HepG2 (cell line): ENCODE results near the gene PRPSAP1. TPM values are rescaled to one million over a fixed set of nuclear protein-coding genes. Genes with fewer than 3 reads are reported as not detected.

Experiments
- CHD4 ChIP-seq: fragments of 200-600 bp; sonication (generic); IDR thresholded peaks from 2 replicates; pipeline ENCODE4 v1.7.0; 2017; ENCODE audit warnings: mild to moderate bottlenecking, low read length, borderline replicate concordance
- DNMT1 ChIP-seq: sonication (generic); formaldehyde crosslinking; IDR thresholded peaks from 2 replicates; pipeline ENCODE4 v1.5.1; 2020; ENCODE audit warnings: mild to moderate bottlenecking, missing genetic modification reagents
- ETV6 ChIP-seq: sonication (generic); formaldehyde crosslinking; conservative IDR thresholded peaks from 2 replicates; pipeline ENCODE4 v1.4.0; 2020; ENCODE audit warnings: missing genetic modification reagents
- GTF3A ChIP-seq: sonication (generic); formaldehyde crosslinking; conservative IDR thresholded peaks from 2 replicates; pipeline ENCODE4 v1.4.0; 2020; ENCODE audit warnings: mild to moderate bottlenecking, missing genetic modification reagents
- HMG20B ChIP-seq: conservative IDR thresholded peaks from 2 replicates; pipeline ENCODE4 v1.6.1; 2016; ENCODE audit warnings: missing genetic modification reagents, missing compliant biosample characterization
- KDM6A ChIP-seq: IDR thresholded peaks from 2 replicates; pipeline ENCODE4 v1.6.1; 2016; ENCODE audit warnings: low read depth
- TMF1 ChIP-seq: sonication (generic); formaldehyde crosslinking; IDR thresholded peaks from 2 replicates; pipeline ENCODE4 v1.8.1; 2022; ENCODE audit warnings: low read depth, missing genetic modification reagents
- XBP1 ChIP-seq: sonication (generic); formaldehyde crosslinking; IDR thresholded peaks from 2 replicates; pipeline ENCODE4 v1.5.0; 2020; ENCODE audit warnings: missing genetic modification reagents
- ZNF224 ChIP-seq: sonication (generic); formaldehyde crosslinking; IDR thresholded peaks from 2 replicates; pipeline ENCODE4 v1.5.0; 2020; ENCODE audit warnings: mild to moderate bottlenecking, missing genetic modification reagents
- ZNF317 ChIP-seq: sonication (generic); formaldehyde crosslinking; IDR thresholded peaks from 2 replicates; pipeline ENCODE4 v1.5.0; 2020; ENCODE audit warnings: mild to moderate bottlenecking, missing genetic modification reagents
- ZNF75D ChIP-seq: sonication (generic); formaldehyde crosslinking; IDR thresholded peaks from 2 replicates; pipeline ENCODE4 v1.8.1; 2023; ENCODE audit warnings: missing genetic modification reagents, mild to moderate bottlenecking, borderline replicate concordance
- ZNF790 ChIP-seq: sonication (generic); formaldehyde crosslinking; IDR thresholded peaks from 2 replicates; pipeline ENCODE4 v1.8.0; 2022; ENCODE audit warnings: missing genetic modification reagents, mild to moderate bottlenecking, borderline replicate concordance
- polyA plus RNA-seq, 8 experiments: library from polyadenylated mRNA; depleted of rRNA in 3 of 8; stranded (reverse) in 7 of 8; unstranded in 1 of 8; fragments of >200 nt; fragmentation: Illumina TruSeq in 4 of 8; extraction: Trizol in 4 of 8; gene quantifications; 2 replicates each; pipeline versions ENCODE4 v1.2.1 to v1.2.3, GENCODE V29; 2011 to 2016; ENCODE audit warnings: low read depth in 4 of 8, missing spikeins in 1 of 8, mixed read lengths in 1 of 8; ENCODE audit not compliant: insufficient read depth in 1 of 8
- total RNA-seq, 5 experiments: library from RNA; depleted of rRNA; stranded (reverse); fragments of >200 nt; fragmentation: Illumina TruSeq; extraction: Trizol; gene quantifications; 2 replicates each; pipeline ENCODE4 v1.2.3, GENCODE V29; 2016; ENCODE audit warnings: low read depth in 1 of 5
- TF ChIP-seq, protein P1 (sequence below): sonication (generic); formaldehyde crosslinking; IDR thresholded peaks from 2 replicates; pipeline ENCODE4 v1.4.0; 2020; ENCODE audit warnings: missing genetic modification reagents, borderline replicate concordance
- TF ChIP-seq, protein P2 (sequence below): sonication (generic); formaldehyde crosslinking; IDR thresholded peaks from 2 replicates; pipeline ENCODE4 v1.5.1; 2020; ENCODE audit warnings: mild to moderate bottlenecking, missing genetic modification reagents
- TF ChIP-seq, protein P3 (sequence below): sonication (generic); formaldehyde crosslinking; IDR thresholded peaks from 2 replicates; pipeline ENCODE4 v1.8.1; 2023; ENCODE audit warnings: mild to moderate bottlenecking, missing genetic modification reagents
- TF ChIP-seq, protein P4 (sequence below): IDR thresholded peaks from 2 replicates; pipeline ENCODE4 v1.6.1; 2016; ENCODE audit warnings: mild to moderate bottlenecking
- TF ChIP-seq, protein P5 (sequence below): sonication (generic); formaldehyde crosslinking; IDR thresholded peaks from 2 replicates; pipeline ENCODE4 v1.4.0; 2020; ENCODE audit warnings: missing genetic modification reagents, borderline replicate concordance

PRPSAP1 gene
- total and polyA plus RNA-seq, 2 of the 13 experiments (the other 11 are each of a cell fraction or from before 2014, with no cell fraction given): 91.1 to 314 TPM

DNA sequence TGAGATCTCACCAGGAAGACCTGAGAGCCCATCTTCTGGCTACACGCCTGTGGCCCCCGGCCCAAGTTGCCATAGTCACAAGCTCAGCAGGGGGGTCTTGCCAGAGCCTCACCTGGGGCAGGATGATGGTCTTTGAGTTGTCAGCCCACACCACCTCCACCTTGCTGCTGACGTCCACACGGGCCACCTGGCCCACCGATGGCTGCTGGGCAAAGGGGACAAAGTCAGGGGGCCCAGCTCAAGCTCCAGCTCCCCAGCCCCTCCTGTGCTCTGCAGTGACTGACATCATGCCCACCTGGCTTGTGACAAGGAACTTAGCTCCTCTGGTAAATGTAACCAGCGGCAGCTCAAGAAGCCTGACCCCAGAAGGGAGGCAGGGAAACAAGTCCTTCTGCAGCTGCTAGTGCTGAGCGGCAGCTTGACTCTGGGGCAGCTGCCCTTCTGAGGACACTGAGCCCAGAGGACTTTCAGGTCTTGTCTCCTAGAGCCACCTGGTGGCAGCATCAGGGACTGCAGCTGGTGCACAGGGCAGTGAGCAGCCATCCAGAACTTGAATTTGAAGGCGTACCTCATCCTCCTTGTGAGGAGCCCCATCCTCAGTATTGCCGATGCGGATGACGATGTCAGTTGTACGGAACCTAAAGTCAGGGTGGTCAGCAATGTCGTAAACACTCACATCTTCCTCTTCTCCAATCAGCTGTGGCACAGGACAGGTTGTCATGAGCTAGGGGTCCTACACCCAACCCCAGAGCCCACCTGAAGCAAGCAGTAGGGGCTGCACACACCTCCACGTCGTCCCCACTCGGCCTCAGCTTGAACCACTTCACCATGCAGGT, 44.2 kb upstream of the PRPSAP1 start (continued):
- TF ChIP-seq, protein P1, sequence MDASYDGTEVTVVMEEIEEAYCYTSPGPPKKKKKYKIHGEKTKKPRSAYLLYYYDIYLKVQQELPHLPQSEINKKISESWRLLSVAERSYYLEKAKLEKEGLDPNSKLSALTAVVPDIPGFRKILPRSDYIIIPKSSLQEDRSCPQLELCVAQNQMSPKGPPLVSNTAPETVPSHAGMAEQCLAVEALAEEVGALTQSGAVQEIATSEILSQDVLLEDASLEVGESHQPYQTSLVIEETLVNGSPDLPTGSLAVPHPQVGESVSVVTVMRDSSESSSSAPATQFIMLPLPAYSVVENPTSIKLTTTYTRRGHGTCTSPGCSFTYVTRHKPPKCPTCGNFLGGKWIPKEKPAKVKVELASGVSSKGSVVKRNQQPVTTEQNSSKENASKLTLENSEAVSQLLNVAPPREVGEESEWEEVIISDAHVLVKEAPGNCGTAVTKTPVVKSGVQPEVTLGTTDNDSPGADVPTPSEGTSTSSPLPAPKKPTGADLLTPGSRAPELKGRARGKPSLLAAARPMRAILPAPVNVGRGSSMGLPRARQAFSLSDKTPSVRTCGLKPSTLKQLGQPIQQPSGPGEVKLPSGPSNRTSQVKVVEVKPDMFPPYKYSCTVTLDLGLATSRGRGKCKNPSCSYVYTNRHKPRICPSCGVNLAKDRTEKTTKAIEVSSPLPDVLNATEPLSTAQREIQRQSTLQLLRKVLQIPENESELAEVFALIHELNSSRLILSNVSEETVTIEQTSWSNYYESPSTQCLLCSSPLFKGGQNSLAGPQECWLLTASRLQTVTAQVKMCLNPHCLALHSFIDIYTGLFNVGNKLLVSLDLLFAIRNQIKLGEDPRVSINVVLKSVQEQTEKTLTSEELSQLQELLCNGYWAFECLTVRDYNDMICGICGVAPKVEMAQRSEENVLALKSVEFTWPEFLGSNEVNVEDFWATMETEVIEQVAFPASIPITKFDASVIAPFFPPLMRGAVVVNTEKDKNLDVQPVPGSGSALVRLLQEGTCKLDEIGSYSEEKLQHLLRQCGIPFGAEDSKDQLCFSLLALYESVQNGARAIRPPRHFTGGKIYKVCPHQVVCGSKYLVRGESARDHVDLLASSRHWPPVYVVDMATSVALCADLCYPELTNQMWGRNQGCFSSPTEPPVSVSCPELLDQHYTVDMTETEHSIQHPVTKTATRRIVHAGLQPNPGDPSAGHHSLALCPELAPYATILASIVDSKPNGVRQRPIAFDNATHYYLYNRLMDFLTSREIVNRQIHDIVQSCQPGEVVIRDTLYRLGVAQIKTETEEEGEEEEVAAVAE (CRISPR knock-in tag): 0 out of 2 replicates have a peak, but pooled peaks have one; percentile 69
- TF ChIP-seq GTF3A (CRISPR knock-in tag) (0 out of 2 replicates have a peak, but pooled peaks have one; percentile 72), ZNF224 (CRISPR knock-in tag) (no peak), HMG20B (no peak), ZNF75D (no peak), TMF1 (CRISPR knock-in tag) (0 out of 2 replicates have a peak, but pooled peaks have one; percentile 49), DNMT1 (CRISPR knock-in tag) (peak; percentile 23; the same call in 1 of the 2 replicates), ZNF790 (CRISPR knock-in tag) (no peak), XBP1 (no peak), ZNF317 (no peak; the same call in 1 of the 2 replicates), CHD4 (no peak), KDM6A (no peak), ETV6 (CRISPR knock-in tag) (no peak)
- TF ChIP-seq, protein P2, sequence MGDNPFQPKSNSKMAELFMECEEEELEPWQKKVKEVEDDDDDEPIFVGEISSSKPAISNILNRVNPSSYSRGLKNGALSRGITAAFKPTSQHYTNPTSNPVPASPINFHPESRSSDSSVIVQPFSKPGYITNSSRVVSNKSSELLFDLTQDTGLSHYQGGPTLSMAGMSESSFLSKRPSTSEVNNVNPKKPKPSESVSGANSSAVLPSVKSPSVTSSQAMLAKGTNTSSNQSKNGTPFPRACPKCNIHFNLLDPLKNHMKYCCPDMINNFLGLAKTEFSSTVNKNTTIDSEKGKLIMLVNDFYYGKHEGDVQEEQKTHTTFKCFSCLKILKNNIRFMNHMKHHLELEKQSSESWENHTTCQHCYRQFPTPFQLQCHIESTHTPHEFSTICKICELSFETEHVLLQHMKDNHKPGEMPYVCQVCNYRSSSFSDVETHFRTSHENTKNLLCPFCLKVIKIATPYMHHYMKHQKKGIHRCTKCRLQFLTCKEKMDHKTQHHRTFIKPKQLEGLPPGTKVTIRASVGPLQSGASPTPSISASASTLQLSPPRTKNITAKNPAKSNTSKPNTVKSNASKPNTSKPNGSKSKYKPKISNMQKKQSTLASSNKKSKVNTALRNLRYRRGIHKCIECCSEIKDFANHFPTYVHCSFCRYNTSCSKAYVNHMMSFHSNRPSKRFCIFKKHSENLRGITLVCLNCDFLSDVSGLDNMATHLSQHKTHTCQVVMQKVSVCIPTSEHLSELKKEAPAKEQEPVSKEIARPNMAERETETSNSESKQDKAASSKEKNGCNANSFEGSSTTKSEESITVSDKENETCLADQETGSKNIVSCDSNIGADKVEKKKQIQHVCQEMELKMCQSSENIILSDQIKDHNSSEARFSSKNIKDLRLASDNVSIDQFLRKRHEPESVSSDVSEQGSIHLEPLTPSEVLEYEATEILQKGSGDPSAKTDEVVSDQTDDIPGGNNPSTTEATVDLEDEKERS: no peak
- TF ChIP-seq, protein P3, sequence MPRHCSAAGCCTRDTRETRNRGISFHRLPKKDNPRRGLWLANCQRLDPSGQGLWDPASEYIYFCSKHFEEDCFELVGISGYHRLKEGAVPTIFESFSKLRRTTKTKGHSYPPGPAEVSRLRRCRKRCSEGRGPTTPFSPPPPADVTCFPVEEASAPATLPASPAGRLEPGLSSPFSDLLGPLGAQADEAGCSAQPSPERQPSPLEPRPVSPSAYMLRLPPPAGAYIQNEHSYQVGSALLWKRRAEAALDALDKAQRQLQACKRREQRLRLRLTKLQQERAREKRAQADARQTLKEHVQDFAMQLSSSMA (CRISPR knock-in tag): no peak
- TF ChIP-seq, protein P4, sequence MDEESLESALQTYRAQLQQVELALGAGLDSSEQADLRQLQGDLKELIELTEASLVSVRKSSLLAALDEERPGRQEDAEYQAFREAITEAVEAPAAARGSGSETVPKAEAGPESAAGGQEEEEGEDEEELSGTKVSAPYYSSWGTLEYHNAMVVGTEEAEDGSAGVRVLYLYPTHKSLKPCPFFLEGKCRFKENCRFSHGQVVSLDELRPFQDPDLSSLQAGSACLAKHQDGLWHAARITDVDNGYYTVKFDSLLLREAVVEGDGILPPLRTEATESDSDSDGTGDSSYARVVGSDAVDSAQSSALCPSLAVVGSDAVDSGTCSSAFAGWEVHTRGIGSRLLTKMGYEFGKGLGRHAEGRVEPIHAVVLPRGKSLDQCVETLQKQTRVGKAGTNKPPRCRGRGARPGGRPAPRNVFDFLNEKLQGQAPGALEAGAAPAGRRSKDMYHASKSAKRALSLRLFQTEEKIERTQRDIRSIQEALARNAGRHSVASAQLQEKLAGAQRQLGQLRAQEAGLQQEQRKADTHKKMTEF (CRISPR knock-in tag): 0 out of 2 replicates have a peak, but pooled peaks have one; percentile 30
- TF ChIP-seq, protein P5, sequence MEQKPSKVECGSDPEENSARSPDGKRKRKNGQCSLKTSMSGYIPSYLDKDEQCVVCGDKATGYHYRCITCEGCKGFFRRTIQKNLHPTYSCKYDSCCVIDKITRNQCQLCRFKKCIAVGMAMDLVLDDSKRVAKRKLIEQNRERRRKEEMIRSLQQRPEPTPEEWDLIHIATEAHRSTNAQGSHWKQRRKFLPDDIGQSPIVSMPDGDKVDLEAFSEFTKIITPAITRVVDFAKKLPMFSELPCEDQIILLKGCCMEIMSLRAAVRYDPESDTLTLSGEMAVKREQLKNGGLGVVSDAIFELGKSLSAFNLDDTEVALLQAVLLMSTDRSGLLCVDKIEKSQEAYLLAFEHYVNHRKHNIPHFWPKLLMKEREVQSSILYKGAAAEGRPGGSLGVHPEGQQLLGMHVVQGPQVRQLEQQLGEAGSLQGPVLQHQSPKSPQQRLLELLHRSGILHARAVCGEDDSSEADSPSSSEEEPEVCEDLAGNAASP (CRISPR knock-in tag): peak; percentile 46; the same call in 1 of the 2 replicates
